Neural crest cell (in vitro differentiated cells): ENCODE data around the gene TPPP. TPM values are rescaled to one million over a fixed set of nuclear protein-coding genes. Genes with fewer than 3 reads are reported as not detected.
"Not testable (repeated sequence)": the region's sequence is repeated elsewhere in the genome, so short reads cannot be mapped to it uniquely, and the experiment has no call there.

Experiments used
- DNase-seq: peaks from one replicate; pipeline ENCODE4 v3.0.0; 2021; ENCODE audit warnings: low read depth, mixed read lengths, low spot score
- H3K27ac Mint-ChIP-seq: one replicate; pipeline ENCODE4 v1.8.0; 2021; ENCODE audit warnings: mild to moderate bottlenecking, mixed read lengths; ENCODE audit not compliant: unreplicated experiment
- H3K27me3 Mint-ChIP-seq: 2 replicates; pipeline ENCODE4 v1.8.0; 2021; ENCODE audit warnings: low read depth, mild to moderate bottlenecking, mixed read lengths
- H3K36me3 Mint-ChIP-seq: 2 replicates; pipeline ENCODE4 v1.8.0; 2021; ENCODE audit warnings: low read depth, mild to moderate bottlenecking, mixed read lengths
- H3K4me1 Mint-ChIP-seq: 2 replicates; pipeline ENCODE4 v1.8.0; 2021; ENCODE audit warnings: mixed read lengths
- H3K4me3 Mint-ChIP-seq: one replicate; pipeline ENCODE4 v1.8.0; 2021; ENCODE audit warnings: mild to moderate bottlenecking, mixed read lengths
- H3K9me3 Mint-ChIP-seq: 2 replicates; pipeline ENCODE4 v1.8.0; 2021; ENCODE audit warnings: mixed read lengths
- total RNA-seq: library from RNA; stranded (reverse); gene quantifications from 2 replicates; pipeline ENCODE4 v1.2.1, GENCODE V29; 2021
- TF ChIP-seq, protein P1 (sequence below): fragments of 200-600 bp; sonication (generic); conservative IDR thresholded peaks from 2 replicates; pipeline ENCODE4 v1.5.0; 2021; ENCODE audit warnings: antibody characterized with exemption, mild to moderate bottlenecking

The TPPP gene
- total RNA-seq, 1 donor from 2014 or later, result 2.7 TPM

DNA sequence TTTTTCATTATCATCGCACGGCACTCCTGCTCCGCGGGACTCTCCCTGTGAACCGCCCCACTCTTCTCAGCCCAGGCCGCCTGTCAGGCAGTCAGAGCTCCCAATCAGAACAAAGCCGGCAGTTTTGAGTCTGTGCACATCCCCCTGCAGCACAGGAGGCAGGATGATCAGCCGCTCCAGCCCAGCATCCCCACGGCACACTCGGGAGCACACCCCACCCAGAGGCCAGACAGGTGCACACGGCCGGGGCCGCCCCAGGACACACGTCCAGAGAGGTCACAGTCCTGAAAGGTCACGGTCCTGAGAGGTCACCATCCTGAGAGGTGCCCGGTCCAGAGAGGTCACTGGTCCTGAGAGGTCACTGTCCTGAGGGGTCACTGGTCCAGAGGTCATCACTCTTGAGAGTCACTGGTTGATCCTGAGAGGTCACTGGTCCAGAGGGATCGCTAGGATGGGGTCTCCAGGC lies 8.4 kb downstream of the TPPP start:
- no peaks in the 10 kb centered on the region for H3K27me3 Mint-ChIP-seq
- H3K9me3 Mint-ChIP-seq, result no peaks in the 10 kb centered on the region
- H3K36me3 Mint-ChIP-seq, result no peaks in the 10 kb centered on the region
- TF ChIP-seq, protein P1, sequence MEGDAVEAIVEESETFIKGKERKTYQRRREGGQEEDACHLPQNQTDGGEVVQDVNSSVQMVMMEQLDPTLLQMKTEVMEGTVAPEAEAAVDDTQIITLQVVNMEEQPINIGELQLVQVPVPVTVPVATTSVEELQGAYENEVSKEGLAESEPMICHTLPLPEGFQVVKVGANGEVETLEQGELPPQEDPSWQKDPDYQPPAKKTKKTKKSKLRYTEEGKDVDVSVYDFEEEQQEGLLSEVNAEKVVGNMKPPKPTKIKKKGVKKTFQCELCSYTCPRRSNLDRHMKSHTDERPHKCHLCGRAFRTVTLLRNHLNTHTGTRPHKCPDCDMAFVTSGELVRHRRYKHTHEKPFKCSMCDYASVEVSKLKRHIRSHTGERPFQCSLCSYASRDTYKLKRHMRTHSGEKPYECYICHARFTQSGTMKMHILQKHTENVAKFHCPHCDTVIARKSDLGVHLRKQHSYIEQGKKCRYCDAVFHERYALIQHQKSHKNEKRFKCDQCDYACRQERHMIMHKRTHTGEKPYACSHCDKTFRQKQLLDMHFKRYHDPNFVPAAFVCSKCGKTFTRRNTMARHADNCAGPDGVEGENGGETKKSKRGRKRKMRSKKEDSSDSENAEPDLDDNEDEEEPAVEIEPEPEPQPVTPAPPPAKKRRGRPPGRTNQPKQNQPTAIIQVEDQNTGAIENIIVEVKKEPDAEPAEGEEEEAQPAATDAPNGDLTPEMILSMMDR, result no peak
- H3K4me3 Mint-ChIP-seq, result peak overlapping the region; percentile 23
- no peak for DNase-seq
- H3K4me1 Mint-ChIP-seq, result no peaks in the 10 kb centered on the region
- H3K27ac Mint-ChIP-seq, result no peak overlapping the region

DNA sequence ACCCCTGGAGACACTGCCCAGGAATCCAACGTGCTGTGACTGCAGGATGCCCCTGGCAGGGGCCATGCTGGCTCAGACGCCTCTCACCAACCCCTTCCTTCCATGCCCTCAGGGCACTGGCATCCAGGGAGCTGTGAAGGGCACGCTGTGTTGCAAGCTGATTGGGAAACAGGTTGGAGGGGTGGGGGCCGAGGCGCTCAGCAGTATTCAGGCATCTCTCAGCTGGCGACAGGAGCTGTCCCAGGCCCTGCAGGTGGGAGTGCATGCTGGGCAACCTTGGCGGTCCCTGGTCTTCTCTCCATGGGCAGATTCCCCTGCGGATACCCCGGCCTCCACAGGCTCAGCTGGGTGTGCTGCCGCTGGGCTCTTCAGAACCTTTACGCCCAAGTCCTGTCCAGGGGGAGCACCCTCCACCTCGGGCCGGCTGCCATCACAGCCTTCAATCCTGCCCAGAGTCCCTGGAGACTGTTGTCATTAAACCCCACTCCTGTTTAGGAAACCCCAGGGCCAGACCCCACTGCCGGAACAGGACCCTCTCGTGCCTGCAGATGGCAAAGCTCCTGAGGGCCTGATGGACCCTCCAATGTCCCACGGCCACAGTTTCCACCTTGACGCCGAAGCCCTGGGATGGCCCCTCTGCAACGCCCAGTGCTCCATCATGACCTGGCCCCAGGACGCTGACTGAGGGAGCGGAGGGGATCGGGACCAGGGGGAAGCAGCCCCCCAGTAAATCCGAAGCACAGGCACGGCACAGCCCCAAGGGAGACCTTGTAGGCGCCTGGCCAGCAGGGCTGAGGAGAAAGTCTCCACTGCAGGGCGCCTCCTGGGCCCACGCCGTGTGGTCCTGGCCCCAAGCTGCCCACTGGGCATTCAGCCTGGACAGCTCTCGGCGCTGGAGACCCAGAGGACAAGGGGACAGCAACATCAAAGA lies 9.3 kb downstream of the TPPP start:
- TF ChIP-seq, protein P1, result no peak
- Mint-ChIP-seq H3K4me3 (no peak overlapping the region), H3K27me3 (no peaks in the 10 kb centered on the region), H3K36me3 (no peaks in the 10 kb centered on the region), H3K4me1 (no peaks in the 10 kb centered on the region), H3K27ac (no peak overlapping the region), H3K9me3 (no peaks in the 10 kb centered on the region)
- no peak for DNase-seq

DNA sequence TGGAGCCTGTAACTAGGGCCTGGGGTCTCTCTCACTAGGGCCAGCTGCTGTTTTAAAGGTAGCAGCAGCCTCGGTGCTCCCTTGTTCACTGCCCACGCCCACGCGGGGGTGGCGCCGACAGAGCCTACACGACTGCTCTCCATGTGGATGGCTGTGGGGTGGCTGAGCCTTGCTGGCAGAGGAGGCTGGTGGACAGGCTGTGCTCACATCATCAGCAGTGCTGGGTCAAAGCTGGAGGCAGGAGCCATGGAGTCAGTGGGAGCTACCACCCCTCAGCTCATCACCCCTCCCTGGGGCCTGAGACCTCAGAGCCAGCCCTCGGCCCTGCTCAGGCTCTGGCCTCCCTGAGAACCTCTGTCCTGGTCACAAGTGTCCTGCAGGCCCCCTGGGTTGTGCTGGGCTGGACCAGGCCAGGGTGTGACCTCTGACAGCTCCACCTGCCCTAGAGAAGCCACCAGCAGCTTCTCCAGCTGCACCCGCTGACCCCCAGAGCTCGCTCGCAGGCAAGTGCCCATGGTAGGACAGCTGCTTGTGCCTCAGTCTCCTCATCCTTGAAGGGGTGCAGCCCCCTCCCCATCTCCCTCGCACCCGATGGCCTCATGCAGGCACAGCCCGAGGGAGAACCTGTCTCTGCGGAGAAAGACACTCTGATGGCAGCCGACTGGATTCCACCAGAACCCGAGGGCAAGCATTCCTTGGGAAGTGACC lies 10.3 kb downstream of the TPPP start:
- not testable (repeated sequence) for H3K27ac Mint-ChIP-seq, H3K36me3 Mint-ChIP-seq, H3K27me3 Mint-ChIP-seq, DNase-seq, H3K9me3 Mint-ChIP-seq, H3K4me3 Mint-ChIP-seq, H3K4me1 Mint-ChIP-seq

DNA sequence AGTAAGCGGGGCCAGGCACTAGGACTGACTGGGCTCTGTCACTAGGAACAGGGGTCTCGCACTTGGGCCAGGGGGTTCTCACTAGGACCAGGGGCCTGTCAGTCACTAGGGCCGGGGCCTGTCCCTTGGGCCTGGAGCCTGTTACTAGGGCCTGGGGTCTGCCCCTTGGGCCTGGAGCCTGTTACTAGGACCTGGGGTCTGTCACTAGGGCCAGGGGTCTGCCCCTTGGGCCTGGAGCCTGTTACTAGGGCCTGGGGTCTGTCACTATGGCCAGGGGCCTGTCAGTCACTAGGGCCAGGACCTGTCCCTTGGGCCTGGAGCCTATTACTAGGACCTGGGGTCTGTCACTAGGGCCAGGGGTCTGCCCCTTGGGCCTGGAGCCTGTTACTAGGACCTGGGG lies 10.9 kb downstream of the TPPP start:
- not testable (repeated sequence) for H3K36me3 Mint-ChIP-seq, H3K4me3 Mint-ChIP-seq, H3K27me3 Mint-ChIP-seq, H3K9me3 Mint-ChIP-seq, DNase-seq, H3K4me1 Mint-ChIP-seq, H3K27ac Mint-ChIP-seq

DNA sequence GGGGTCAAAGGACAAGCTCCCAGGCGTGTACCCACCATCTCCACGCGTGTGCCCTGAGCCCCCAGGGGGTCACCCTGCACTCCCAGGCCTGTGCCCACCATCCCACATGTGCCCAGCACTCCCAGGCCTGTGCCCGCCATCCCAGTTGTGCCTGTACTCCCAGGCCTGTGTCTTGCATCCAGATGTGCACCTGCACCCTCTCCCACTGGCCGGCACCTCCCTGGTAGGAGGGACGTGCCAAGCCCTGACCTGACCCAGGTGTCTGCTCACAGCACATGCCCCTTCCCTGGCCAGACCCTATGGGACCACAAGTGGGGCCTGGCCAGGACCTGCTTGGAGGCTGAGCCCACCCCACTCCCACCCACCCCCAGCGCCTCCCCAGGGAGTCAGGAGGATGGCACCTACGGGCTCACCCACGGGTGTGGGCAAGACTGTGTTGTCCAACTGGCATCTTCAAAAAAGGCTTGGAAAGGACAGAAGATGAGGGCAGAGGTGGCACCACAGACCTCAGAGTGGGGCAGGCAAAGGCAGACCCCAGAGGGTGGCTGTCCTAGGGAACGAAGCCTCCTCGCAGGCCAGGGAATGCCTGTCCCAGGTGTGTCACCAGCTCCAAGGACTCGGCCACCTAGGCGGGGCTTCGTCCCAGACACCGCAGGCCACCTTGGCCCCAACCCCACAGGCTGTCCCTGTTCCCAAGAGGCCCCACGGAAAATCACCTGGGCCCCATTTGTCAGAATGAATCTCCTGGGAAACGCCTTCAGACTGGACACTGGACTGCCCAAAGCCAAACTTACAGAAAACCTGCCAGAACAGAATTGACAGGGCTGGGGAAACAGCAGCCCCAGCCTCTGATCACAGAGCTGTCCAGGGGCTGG lies 11.6 kb downstream of the TPPP start:
- H3K27ac Mint-ChIP-seq, H3K36me3 Mint-ChIP-seq, DNase-seq, H3K9me3 Mint-ChIP-seq, H3K4me1 Mint-ChIP-seq, H3K4me3 Mint-ChIP-seq, H3K27me3 Mint-ChIP-seq: not testable (repeated sequence)

DNA sequence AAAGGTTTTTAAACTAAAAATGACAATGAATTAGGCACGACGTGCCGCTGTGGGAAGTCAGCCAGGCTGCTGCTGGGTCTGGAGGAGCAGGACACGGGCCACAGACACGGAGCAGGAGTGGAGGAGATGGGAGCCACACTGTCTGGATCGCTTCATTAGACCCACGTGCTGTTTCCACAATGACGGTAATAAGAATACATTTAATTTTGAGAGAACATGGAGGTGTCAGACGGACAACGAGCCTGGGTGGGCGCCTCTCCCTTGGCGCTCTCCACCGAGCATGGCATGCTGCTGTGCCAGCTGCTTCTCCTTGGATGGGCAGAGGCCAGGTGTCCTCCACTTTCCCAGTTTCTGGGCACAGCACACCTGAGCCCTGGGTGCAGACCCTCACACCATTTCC lies 12.3 kb downstream of the TPPP start:
- not testable (repeated sequence) for H3K27me3 Mint-ChIP-seq, H3K27ac Mint-ChIP-seq, DNase-seq, H3K36me3 Mint-ChIP-seq, H3K4me3 Mint-ChIP-seq, H3K9me3 Mint-ChIP-seq, H3K4me1 Mint-ChIP-seq

DNA sequence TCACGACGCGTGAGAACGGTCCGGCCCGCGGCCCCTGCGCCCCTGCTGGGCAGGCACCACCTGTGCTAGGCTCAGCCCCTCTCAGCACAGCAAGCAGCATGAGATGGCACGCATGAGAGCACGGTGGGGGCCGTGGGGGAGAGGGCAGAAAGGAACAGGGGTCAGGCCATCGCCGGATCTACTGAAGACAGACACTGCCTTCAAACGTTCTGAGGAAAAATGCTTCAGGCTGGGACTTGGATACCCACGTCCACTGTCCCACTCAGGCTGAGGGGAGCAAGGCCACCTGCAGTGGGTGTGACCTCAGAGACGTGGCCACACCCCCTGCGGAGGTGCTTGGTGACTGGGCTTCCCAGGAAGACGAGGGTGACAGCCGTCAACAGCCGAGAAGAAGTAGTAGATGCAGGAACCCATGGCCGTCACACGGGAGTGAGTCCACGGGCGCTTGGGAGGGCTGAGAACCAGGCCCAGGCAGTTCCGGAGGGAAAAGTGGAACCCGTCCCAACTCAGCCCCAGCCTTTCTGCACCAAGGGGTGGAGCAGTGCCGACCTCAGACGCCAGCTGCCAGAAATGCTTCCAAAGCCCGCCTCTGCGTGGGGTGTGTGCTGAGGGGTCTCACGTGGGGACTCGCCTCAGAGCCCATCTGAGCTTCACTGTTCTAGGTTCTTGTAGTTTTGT lies 12.9 kb downstream of the TPPP start:
- H3K4me1 Mint-ChIP-seq, H3K27me3 Mint-ChIP-seq, DNase-seq, H3K27ac Mint-ChIP-seq, H3K36me3 Mint-ChIP-seq, H3K9me3 Mint-ChIP-seq, H3K4me3 Mint-ChIP-seq: not testable (repeated sequence)

DNA sequence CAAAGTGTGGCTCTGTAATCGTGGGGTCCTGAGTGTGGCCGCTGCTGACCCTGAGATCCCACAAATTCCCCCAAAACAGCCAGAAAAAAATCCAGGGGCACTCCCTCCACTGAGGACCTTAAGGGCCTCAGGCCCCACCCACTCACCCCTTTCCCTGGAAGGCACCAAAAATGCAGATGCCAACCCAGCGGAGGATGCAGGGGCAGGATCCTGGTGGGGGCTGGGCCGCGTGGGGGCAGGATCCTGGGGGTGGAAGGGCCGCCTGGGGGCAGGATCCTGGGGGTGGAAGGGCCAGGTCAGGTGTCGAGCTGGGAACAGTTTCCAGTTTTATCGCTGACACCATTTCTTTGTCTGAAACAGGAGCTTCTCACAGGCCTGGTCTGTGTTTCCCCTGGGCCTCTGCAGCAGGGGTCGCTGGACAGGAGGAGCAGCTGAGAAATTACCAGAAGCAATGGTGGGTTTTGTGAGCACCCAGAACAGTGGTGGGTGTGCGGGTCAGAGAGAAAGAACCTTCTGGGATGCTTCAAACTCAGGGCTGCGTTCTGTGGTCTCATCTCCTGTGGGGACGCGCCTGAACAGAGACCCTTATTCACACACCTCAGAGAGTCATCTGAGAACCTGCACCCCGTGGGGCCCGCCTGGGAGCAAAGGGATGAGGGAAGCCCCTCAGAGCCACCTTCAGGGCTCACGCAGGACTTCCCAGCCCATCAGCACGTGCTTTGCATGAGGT lies 13.8 kb downstream of the TPPP start:
- H3K4me3 Mint-ChIP-seq, H3K9me3 Mint-ChIP-seq, H3K27ac Mint-ChIP-seq, H3K36me3 Mint-ChIP-seq, DNase-seq, H3K4me1 Mint-ChIP-seq, H3K27me3 Mint-ChIP-seq: not testable (repeated sequence)

DNA sequence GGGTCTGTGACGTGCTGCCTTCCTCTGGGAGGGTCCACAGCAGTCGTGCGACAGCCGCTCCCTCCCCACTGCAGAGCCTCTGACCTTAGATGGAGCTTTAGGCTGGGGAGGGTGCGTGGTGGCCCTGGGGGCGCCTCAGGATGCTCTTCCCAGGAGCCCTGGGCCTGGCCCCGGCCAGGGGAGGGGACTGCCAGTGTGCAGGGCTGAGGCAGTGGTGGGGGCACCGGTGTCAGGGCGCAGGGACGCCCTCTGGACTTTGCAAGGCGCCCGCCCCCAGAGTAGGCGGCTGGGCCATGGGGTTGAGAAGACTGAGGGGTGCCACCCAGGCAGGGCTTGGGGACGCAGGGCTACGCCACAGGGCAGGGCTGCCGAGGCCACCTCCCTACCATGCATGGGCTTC lies 14.6 kb downstream of the TPPP start:
- H3K27me3 Mint-ChIP-seq, result not testable (repeated sequence)

More for the DNA sequence above, 14.6 kb downstream of the TPPP start:
- H3K4me1 Mint-ChIP-seq, DNase-seq, H3K9me3 Mint-ChIP-seq, H3K27ac Mint-ChIP-seq, H3K4me3 Mint-ChIP-seq, H3K36me3 Mint-ChIP-seq: not testable (repeated sequence)
